Peyer's patch (tissue), 4 donors: Measurements from ENCODE around the gene SLC22A23.

Experiments used
- POLR2A ChIP-seq, 2 donors: fragments of 450-650 bp; IDR thresholded peaks; one replicate each; pipeline ENCODE4 v1.5.1; 2017; ENCODE audit warnings: antibody characterized with exemption in 2 of 2, mild to moderate bottlenecking in 2 of 2, moderate library complexity in 2 of 2
- TF ChIP-seq, protein P1 (sequence below), 6 experiments: fragments of 450-650 bp in 4 of 6; fragments of 200-600 bp in 2 of 6; sonication (generic) in 1 of 6; IDR thresholded peaks; one replicate each; pipeline ENCODE4 v1.5.1; 2017 to 2019; ENCODE audit warnings: antibody characterized with exemption in 6 of 6, mild to moderate bottlenecking in 3 of 6, moderate library complexity in 1 of 6

DNA sequence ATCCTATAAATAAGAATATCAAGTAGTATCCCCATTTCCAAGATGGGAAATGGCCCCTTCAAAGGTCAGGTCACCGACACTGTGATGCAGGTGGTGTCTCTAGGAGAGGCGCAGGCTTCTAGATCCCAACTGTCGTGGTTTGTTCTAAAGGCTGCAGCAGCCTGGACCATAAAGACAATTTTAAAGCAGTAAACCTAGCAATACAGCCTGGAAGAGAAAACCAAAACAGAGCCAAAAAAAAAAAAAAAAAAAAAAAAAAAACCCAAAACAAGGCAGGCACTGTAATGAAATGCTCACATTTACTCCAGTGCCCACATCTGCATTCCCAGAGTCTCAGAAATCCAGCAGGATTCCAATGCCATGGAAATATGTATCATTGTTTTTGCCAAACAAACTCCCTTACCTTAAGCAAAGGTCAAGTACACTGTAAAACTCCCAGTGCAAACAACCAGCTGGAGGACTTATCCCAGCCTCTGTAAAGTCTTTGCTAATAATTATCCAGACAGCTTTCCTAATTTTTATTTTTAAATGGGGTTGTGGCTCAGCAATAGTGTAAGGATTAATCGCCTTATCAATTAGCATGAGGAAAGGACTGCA, 99.9 kb downstream of the SLC22A23 start:
- TF ChIP-seq, protein P1, sequence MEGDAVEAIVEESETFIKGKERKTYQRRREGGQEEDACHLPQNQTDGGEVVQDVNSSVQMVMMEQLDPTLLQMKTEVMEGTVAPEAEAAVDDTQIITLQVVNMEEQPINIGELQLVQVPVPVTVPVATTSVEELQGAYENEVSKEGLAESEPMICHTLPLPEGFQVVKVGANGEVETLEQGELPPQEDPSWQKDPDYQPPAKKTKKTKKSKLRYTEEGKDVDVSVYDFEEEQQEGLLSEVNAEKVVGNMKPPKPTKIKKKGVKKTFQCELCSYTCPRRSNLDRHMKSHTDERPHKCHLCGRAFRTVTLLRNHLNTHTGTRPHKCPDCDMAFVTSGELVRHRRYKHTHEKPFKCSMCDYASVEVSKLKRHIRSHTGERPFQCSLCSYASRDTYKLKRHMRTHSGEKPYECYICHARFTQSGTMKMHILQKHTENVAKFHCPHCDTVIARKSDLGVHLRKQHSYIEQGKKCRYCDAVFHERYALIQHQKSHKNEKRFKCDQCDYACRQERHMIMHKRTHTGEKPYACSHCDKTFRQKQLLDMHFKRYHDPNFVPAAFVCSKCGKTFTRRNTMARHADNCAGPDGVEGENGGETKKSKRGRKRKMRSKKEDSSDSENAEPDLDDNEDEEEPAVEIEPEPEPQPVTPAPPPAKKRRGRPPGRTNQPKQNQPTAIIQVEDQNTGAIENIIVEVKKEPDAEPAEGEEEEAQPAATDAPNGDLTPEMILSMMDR (IDR thresholded peaks at IDR 0.05), result no peak
- TF ChIP-seq POLR2A (IDR thresholded peaks at IDR 0.05), result no peak
